HFF-Myc (cell line): ENCODE data around the gene CFAP45.

Experiments
- DNase-seq: peaks from one replicate; pipeline ENCODE4 v3.0.0-alpha.2; 2011; ENCODE audit warnings: low read depth; ENCODE audit errors: extremely low read depth
- H3K4me3 ChIP-seq: replicated peaks from 2 replicates; pipeline ENCODE4 v1.5.1; 2011; ENCODE audit warnings: low read depth, mild to moderate bottlenecking, control low read depth, low read length
- CTCF ChIP-seq: IDR thresholded peaks from 2 replicates; pipeline ENCODE4 v1.5.1; 2012; ENCODE audit warnings: mild to moderate bottlenecking, low read depth, low read length, control low read depth; ENCODE audit errors: missing control alignments

Gene CFAP45

GRCh38 chr1:159892944-159893343 lies 7.0 kb downstream of the CFAP45 start:
- DNase-seq: no peak
- H3K4me3 ChIP-seq: no peak overlapping the region
- no peak for TF ChIP-seq CTCF

GRCh38 chr1:159891275-159892157 lies 8.4 kb downstream of the CFAP45 start:
- peak; percentile 99 for TF ChIP-seq CTCF
- DNase-seq: peak; percentile 85
- no peak overlapping the region for H3K4me3 ChIP-seq

GRCh38 chr1:159890390-159890789 lies 9.6 kb downstream of the CFAP45 start:
- no peak for DNase-seq
- TF ChIP-seq CTCF: no peak
- peak overlapping the region; percentile 26 for H3K4me3 ChIP-seq

GRCh38 chr1:159889821-159890252 lies 10.1 kb downstream of the CFAP45 start:
- H3K4me3 ChIP-seq: peak overlapping the region; percentile 26
- peak; percentile 98 for DNase-seq

GRCh38 chr1:159889202-159889601 lies 10.8 kb downstream of the CFAP45 start:
- DNase-seq: no peak
- H3K4me3 ChIP-seq: no peak overlapping the region
- no peak for TF ChIP-seq CTCF

More at GRCh38 chr1:159889821-159890252, 10.1 kb downstream of the CFAP45 start:
- TF ChIP-seq CTCF: no peak

GRCh38 chr1:159884296-159884695 lies 15.7 kb downstream of the CFAP45 start:
- DNase-seq: no peak
- no peak overlapping the region for H3K4me3 ChIP-seq
- TF ChIP-seq CTCF: no peak

GRCh38 chr1:159883134-159883533 lies 16.8 kb downstream of the CFAP45 start:
- no peak for DNase-seq
- TF ChIP-seq CTCF: no peak

More at GRCh38 chr1:159883134-159883533, 16.8 kb downstream of the CFAP45 start:
- H3K4me3 ChIP-seq: no peak overlapping the region
